Panc1 (cell line): ENCODE results near the gene MATN4. TPM values are rescaled to one million over a fixed set of nuclear protein-coding genes. Genes with fewer than 3 reads are reported as not detected.
"Not testable (repeated sequence)": the region's sequence is repeated elsewhere in the genome, so short reads cannot be mapped to it uniquely, and the experiment has no call there.

Experiments used
- ATAC-seq: fragments of 200-7000 bp; cut with Tn5 transposase; 2 replicates; pipeline ENCODE4 v1.9.1; 2020; ENCODE audit warnings: mild to moderate bottlenecking, moderate library complexity
- BruUV-seq: library from RNA; stranded (reverse); fragments of 400-500 nt; replicated peaks from 2 replicates; lab custom pipeline; 2021; lab: Mats Ljungman, UMichigan
- CTCF ChIA-PET: fragments of 300-600 bp; sonication (Branson Sonifier 250); formaldehyde crosslinking; loops from one replicate; lab custom pipeline; 2022; ENCODE audit warnings: antibody characterized with exemption; lab: Charles Lee
- POLR2A ChIA-PET: fragments of 300-600 bp; sonication (Branson Sonifier 250); formaldehyde crosslinking; loops from one replicate; lab custom pipeline; 2022; ENCODE audit warnings: antibody characterized with exemption; lab: Charles Lee
- DNase-seq: peaks from one replicate; pipeline ENCODE4 v3.0.0-alpha.2; 2010; ENCODE audit warnings: low read depth, low spot score
- H3K27ac ChIP-seq: 2 replicates; pipeline ENCODE4 v1.5.1; 2011; ENCODE audit warnings: mild to moderate bottlenecking, low read length, inconsistent platforms
- H3K27me3 ChIP-seq: fragments of 200-500 bp; sonication (Bioruptor generic); 2 replicates; pipeline ENCODE4 v1.6.0; 2014; ENCODE audit warnings: low read length, inconsistent platforms; ENCODE audit not compliant: control insufficient read depth, insufficient read depth
- H3K36me3 ChIP-seq: fragments of 200-500 bp; sonication (Bioruptor generic); 2 replicates; pipeline ENCODE4 v1.5.1; 2014; ENCODE audit warnings: inconsistent platforms, mild to moderate bottlenecking, low read length, moderate library complexity; ENCODE audit not compliant: control insufficient read depth, insufficient read depth
- H3K4me1 ChIP-seq: 2 replicates; pipeline ENCODE4 v1.5.1; 2011; ENCODE audit warnings: inconsistent platforms, mild to moderate bottlenecking, low read length, moderate library complexity; ENCODE audit not compliant: control insufficient read depth, insufficient read depth
- H3K4me3 ChIP-seq, 2 experiments: 2 replicates each; pipeline ENCODE4 v1.5.1; 2011 to 2012; ENCODE audit warnings: low read depth in 2 of 2, low read length in 2 of 2, mild to moderate bottlenecking in 2 of 2, inconsistent platforms in 1 of 2, moderate library complexity in 1 of 2
- H3K9me3 ChIP-seq: fragments of 200-500 bp; sonication (Bioruptor generic); 2 replicates; pipeline ENCODE4 v1.5.1; 2014; ENCODE audit warnings: low read depth, mild to moderate bottlenecking, inconsistent platforms, low read length, moderate library complexity; ENCODE audit not compliant: control insufficient read depth, insufficient read depth
- POLR2AphosphoS5 ChIP-seq: IDR thresholded peaks from 2 replicates; pipeline ENCODE4 v1.6.1; 2012; ENCODE audit warnings: mild to moderate bottlenecking, low read depth, low read length, moderate library complexity
- SIN3A ChIP-seq: IDR thresholded peaks from 2 replicates; pipeline ENCODE4 v1.6.1; 2012; ENCODE audit warnings: low read depth, mild to moderate bottlenecking, low read length, moderate library complexity, borderline replicate concordance; ENCODE audit not compliant: insufficient read depth
- TCF7L2 ChIP-seq: IDR thresholded peaks from 2 replicates; pipeline ENCODE4 v1.6.1; 2011; ENCODE audit warnings: mild to moderate bottlenecking, low read depth, low read length, inconsistent platforms
- in situ Hi-C: cut with HindIII; loops from 2 replicates; pipeline ENCODE4 v1.10.0; 2016; ENCODE audit warnings: low sequenced_read_pairs, low pct_unique_long_range_greater_than_20kb
- intact Hi-C: fragments of 100-400 bp; cut with micrococcal nuclease; formaldehyde crosslinking; loops from one replicate; pipeline ENCODE4 v1.10.0; 2022; ENCODE audit not compliant: unreplicated experiment
- total RNA-seq: library from RNA; stranded (reverse); gene quantifications from one replicate; pipeline ENCODE4 v1.2.1, GENCODE V29; 2021; ENCODE audit not compliant: unreplicated experiment
- TF ChIP-seq, protein P1 (sequence below), 2 experiments: IDR thresholded peaks; 2 replicates each; pipeline ENCODE4 v1.6.1; 2011 to 2012; ENCODE audit warnings: low read depth in 2 of 2, control low read depth in 1 of 2, low read length in 1 of 2, mild to moderate bottlenecking in 1 of 2, moderate library complexity in 1 of 2; ENCODE audit not compliant: insufficient read depth in 1 of 2
- TF ChIP-seq, protein P2 (sequence below): fragments of 450-650 bp; IDR thresholded peaks from 2 replicates; pipeline ENCODE4 v1.5.1; 2017; ENCODE audit warnings: mild to moderate bottlenecking

MATN4 gene
- total RNA-seq, 1 experiment from 2014 or later, result 0.15 TPM

DNA sequence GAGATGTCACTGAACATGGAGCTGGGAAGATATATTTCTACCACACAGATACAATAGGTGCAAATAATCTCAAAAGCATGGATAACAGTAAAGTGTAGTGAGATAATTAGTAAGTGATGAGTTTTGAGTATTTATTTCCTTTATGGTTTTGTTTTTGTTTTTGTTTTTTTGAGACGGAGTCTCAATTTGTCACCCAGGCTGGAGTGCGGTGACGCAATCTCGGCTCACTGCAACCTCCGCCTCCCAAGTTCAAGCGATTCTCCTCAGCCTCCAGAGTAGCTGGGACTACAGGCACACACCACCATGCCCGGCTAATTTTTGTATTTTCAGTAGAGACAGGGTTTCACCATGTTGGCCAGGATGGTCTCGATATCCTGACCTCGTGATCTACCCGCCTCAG, 42.7 kb upstream of the MATN4 start:
- in situ Hi-C loops, H3K27me3 ChIP-seq, POLR2A ChIA-PET, ATAC-seq, H3K4me3 ChIP-seq, DNase-seq, H3K9me3 ChIP-seq, intact Hi-C loops, CTCF ChIA-PET, BruUV-seq, H3K36me3 ChIP-seq, H3K27ac ChIP-seq: not testable (repeated sequence)
- peaks cover 18% of the 10 kb centered on the region for H3K4me1 ChIP-seq

DNA sequence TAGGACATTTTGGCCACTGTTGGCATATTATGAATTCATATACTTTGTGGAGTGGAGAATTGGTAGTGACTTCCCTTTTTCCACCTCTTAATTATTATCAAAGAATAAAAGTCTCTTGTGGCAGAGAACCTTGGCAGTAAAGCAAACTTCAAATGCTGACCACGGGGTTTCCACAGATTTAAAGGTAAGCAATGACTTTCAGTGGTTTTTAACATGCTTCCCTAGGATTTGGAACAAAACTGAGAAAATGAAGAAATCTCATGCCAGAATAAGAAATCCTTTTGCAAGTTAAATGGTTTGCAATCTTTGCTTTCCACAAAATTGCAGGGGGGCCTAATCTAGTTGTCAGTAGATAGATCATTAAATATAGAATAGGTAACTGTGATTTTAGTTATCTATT, 42.1 kb upstream of the MATN4 start:
- intact Hi-C loops (no loop called here), in situ Hi-C loops (no loop called here)
- no peaks in the 10 kb centered on the region for H3K9me3 ChIP-seq
- no peak for TF ChIP-seq POLR2AphosphoS5
- TF ChIP-seq SIN3A, result no peak
- no peak for TF ChIP-seq TCF7L2
- TF ChIP-seq, protein P1, sequence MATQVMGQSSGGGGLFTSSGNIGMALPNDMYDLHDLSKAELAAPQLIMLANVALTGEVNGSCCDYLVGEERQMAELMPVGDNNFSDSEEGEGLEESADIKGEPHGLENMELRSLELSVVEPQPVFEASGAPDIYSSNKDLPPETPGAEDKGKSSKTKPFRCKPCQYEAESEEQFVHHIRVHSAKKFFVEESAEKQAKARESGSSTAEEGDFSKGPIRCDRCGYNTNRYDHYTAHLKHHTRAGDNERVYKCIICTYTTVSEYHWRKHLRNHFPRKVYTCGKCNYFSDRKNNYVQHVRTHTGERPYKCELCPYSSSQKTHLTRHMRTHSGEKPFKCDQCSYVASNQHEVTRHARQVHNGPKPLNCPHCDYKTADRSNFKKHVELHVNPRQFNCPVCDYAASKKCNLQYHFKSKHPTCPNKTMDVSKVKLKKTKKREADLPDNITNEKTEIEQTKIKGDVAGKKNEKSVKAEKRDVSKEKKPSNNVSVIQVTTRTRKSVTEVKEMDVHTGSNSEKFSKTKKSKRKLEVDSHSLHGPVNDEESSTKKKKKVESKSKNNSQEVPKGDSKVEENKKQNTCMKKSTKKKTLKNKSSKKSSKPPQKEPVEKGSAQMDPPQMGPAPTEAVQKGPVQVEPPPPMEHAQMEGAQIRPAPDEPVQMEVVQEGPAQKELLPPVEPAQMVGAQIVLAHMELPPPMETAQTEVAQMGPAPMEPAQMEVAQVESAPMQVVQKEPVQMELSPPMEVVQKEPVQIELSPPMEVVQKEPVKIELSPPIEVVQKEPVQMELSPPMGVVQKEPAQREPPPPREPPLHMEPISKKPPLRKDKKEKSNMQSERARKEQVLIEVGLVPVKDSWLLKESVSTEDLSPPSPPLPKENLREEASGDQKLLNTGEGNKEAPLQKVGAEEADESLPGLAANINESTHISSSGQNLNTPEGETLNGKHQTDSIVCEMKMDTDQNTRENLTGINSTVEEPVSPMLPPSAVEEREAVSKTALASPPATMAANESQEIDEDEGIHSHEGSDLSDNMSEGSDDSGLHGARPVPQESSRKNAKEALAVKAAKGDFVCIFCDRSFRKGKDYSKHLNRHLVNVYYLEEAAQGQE (IDR thresholded peaks at IDR 0.05; ENCODE audit: insufficient read depth in 1 of 2, low read depth in 2 of 2, low read length in 1 of 2), result no peak
- TF ChIP-seq, protein P2, sequence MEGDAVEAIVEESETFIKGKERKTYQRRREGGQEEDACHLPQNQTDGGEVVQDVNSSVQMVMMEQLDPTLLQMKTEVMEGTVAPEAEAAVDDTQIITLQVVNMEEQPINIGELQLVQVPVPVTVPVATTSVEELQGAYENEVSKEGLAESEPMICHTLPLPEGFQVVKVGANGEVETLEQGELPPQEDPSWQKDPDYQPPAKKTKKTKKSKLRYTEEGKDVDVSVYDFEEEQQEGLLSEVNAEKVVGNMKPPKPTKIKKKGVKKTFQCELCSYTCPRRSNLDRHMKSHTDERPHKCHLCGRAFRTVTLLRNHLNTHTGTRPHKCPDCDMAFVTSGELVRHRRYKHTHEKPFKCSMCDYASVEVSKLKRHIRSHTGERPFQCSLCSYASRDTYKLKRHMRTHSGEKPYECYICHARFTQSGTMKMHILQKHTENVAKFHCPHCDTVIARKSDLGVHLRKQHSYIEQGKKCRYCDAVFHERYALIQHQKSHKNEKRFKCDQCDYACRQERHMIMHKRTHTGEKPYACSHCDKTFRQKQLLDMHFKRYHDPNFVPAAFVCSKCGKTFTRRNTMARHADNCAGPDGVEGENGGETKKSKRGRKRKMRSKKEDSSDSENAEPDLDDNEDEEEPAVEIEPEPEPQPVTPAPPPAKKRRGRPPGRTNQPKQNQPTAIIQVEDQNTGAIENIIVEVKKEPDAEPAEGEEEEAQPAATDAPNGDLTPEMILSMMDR, result no peak
- BruUV-seq, result no TSS peak
- POLR2A ChIA-PET, result interaction anchor here (0.7 kb wide), 1 partner anchor 69 kb away, joined by 3 read pairs; no protein-coding TSS in a partner anchor
- no peaks in the 10 kb centered on the region for H3K27me3 ChIP-seq
- no peak for DNase-seq
- CTCF ChIA-PET, result no interaction called here
- no peak for ATAC-seq
- H3K4me3 ChIP-seq, result no peak overlapping the region
- no peak overlapping the region for H3K27ac ChIP-seq
- peaks cover 24% of the 10 kb centered on the region for H3K4me1 ChIP-seq
- H3K36me3 ChIP-seq, result no peaks in the 10 kb centered on the region

DNA sequence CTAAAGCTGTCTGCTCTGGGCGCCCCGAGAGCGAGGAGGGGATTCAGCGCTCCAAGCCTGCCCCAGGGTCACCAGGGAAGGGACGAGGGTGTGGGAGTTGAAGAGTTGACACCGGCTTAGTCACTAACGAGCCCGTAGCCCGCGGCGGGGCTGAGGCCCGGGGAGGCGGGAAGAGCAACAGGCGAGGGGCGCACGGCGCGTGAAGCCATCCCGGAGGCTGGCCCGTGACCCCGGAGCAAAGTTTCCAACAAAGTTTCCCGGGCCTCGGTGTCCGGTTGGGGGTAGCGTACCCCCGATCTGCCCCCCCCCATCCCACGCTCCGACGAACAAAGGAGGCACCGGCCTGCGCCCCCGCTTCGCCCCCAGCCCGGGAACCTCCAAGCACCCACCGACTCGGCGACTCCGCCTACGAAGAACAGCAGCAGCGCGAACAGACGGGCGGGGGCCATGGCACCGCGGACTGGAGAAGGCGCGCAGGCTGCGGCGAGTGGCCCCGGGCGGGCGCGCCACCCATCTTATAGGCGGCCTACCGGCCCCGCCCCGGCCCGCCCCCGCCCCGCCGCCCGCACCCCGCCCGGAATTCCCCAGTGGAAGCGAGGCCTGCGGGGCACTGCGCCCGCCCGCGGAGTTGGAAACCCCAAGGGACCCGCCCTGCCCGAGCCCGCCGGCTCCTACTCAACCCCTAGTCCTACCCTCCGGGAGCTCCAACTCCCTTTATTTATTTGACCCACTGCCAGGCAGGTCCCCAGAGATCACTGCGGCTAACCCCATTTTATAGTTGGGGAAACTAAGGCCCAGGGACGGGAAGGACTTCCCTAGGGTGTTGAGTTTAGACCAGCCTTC, 40.1 kb upstream of the MATN4 start, which contains the start of gene SDC4:
TSS of gene SDC4 (minus strand) at position 489 of the 843 bp plus-strand sequence. CDS start at position 449, 40 bp downstream.
- Histone ChIP-seq H3K9me3 (no peaks in the 10 kb centered on the region), H3K27ac (peak within 1 kb of the TSS; percentile 87), H3K4me1 (peaks cover 44% of the 10 kb centered on the region), H3K4me3 (peak within 1 kb of the TSS; percentile 70 to 94), H3K36me3 (no peaks in the 10 kb centered on the region), H3K27me3 (no peaks in the 10 kb centered on the region)
- POLR2A ChIA-PET, result interaction anchor here (1.2 kb wide), 1 partner anchor 13 kb away, joined by 3 read pairs; no protein-coding TSS in a partner anchor
- CTCF ChIA-PET, result interaction anchor here (0.8 to 2.0 kb wide), 3 partner anchors 11 to 89 kb away, joined by 4 to 7 read pairs (median 5); no protein-coding TSS in a partner anchor
- no peak for DNase-seq
- no TSS peak for BruUV-seq
- in situ Hi-C loops (no loop called here), intact Hi-C loops (no loop called here)
- ATAC-seq, result peak; percentile 81
- TF ChIP-seq TCF7L2 (no peak), SIN3A (peak; percentile 93), POLR2AphosphoS5 (peak; percentile 97)
- TF ChIP-seq, protein P1 (IDR thresholded peaks at IDR 0.05; ENCODE audit: insufficient read depth in 1 of 2, low read depth in 2 of 2, low read length in 1 of 2), result no peak
- TF ChIP-seq, protein P2, result no peak
